ENCODE results near the gene GDPD4.

Gene GDPD4

GRCh38 chr11:77250881-77251640 is 50.4 kb downstream of the GDPD4 start:
- Histone ChIP-seq H3K4me1 (ENCODE audit: insufficient read depth, low read length) (no peaks in the 10 kb centered on the region), H3K4me3 (ENCODE audit: low read length) (no peak overlapping the region), H3K9me3 (ENCODE audit: low read length) (peaks cover 2% of the 10 kb centered on the region), H3K36me3 (ENCODE audit: insufficient read depth, low read length) (no peaks in the 10 kb centered on the region), H3K27me3 (ENCODE audit: insufficient read depth, low read length) (no peaks in the 10 kb centered on the region), H2AFZ (ENCODE audit: low read depth, low read length) (no peak overlapping the region)

DNA sequence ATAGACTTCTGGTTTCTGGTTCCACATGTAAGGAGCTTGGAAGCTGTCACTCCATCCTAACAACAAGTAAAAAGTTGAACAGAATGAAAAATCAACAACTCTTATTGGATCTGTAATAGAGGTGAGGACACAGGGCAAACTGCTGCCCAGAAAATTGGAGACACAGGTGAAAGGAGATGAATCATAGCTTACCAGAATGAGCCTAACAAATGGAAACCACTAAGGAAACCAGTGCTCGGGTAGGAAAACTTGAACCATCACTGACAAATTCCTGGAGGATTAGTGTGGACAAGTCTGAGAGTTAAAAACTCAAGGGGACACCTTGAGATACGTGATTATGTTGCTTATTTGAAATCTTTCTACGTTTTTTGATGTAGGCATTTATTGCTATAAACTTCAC is 52.1 kb downstream of the GDPD4 start:
- H2AFZ ChIP-seq (ENCODE audit: low read depth, low read length): no peak overlapping the region
- H3K27me3 ChIP-seq (ENCODE audit: insufficient read depth, low read length): no peaks in the 10 kb centered on the region
- no peak overlapping the region for H3K4me3 ChIP-seq (ENCODE audit: low read length)
- H3K4me1 ChIP-seq (ENCODE audit: insufficient read depth, low read length): no peaks in the 10 kb centered on the region
- H3K36me3 ChIP-seq (ENCODE audit: insufficient read depth, low read length): no peaks in the 10 kb centered on the region
- peaks cover 2% of the 10 kb centered on the region for H3K9me3 ChIP-seq (ENCODE audit: low read length)

GRCh38 chr11:77244277-77245027 is 57.0 kb downstream of the GDPD4 start:
- Histone ChIP-seq H3K4me3 (ENCODE audit: low read length) (no peak overlapping the region), H3K36me3 (ENCODE audit: insufficient read depth, low read length) (no peaks in the 10 kb centered on the region), H2AFZ (ENCODE audit: low read depth, low read length) (no peak overlapping the region), H3K9me3 (ENCODE audit: low read length) (no peaks in the 10 kb centered on the region), H3K27me3 (ENCODE audit: insufficient read depth, low read length) (no peaks in the 10 kb centered on the region), H3K4me1 (ENCODE audit: insufficient read depth, low read length) (no peaks in the 10 kb centered on the region)

GRCh38 chr11:77236901-77237300 is 64.6 kb downstream of the GDPD4 start:
- H3K36me3 ChIP-seq (ENCODE audit: insufficient read depth, low read length): no peaks in the 10 kb centered on the region
- H3K4me1 ChIP-seq (ENCODE audit: insufficient read depth, low read length): no peaks in the 10 kb centered on the region
- H2AFZ ChIP-seq (ENCODE audit: low read depth, low read length): no peak overlapping the region

DNA sequence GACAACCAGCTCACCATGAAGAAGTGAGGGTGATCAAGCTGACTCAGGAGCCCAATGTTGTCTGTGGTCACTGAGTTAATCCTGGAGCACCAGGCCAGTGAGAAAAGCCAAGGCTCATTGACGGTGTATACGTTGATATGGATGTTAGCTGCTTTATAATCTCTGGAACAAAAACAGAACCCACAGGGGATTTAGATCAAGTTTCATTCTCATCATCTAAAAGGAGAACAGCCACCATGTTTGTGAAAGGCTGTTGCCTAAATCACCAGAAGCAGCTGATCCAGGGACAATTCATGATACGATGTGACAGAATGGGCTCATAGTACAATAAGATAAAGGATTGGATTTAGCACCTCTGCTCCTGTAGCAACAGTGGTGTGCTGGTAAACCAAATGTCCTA is 68.5 kb downstream of the GDPD4 start:
- Histone ChIP-seq H3K36me3 (ENCODE audit: insufficient read depth, low read length) (no peaks in the 10 kb centered on the region), H3K9me3 (ENCODE audit: low read length) (no peaks in the 10 kb centered on the region), H2AFZ (ENCODE audit: low read depth, low read length) (no peak overlapping the region), H3K4me3 (ENCODE audit: low read length) (no peak overlapping the region), H3K27me3 (ENCODE audit: insufficient read depth, low read length) (no peaks in the 10 kb centered on the region), H3K4me1 (ENCODE audit: insufficient read depth, low read length) (no peaks in the 10 kb centered on the region)

More at GRCh38 chr11:77236901-77237300, 64.6 kb downstream of the GDPD4 start:
- Histone ChIP-seq H3K4me3 (ENCODE audit: low read length) (no peak overlapping the region), H3K9me3 (ENCODE audit: low read length) (no peaks in the 10 kb centered on the region), H3K27me3 (ENCODE audit: insufficient read depth, low read length) (no peaks in the 10 kb centered on the region)

GRCh38 chr11:77232242-77232641 is 69.2 kb downstream of the GDPD4 start:
- Histone ChIP-seq H3K36me3 (ENCODE audit: insufficient read depth, low read length) (no peaks in the 10 kb centered on the region), H3K9me3 (ENCODE audit: low read length) (no peaks in the 10 kb centered on the region), H3K4me1 (ENCODE audit: insufficient read depth, low read length) (no peaks in the 10 kb centered on the region), H3K27me3 (ENCODE audit: insufficient read depth, low read length) (no peaks in the 10 kb centered on the region), H2AFZ (ENCODE audit: low read depth, low read length) (no peak overlapping the region), H3K4me3 (ENCODE audit: low read length) (no peak overlapping the region)

DNA sequence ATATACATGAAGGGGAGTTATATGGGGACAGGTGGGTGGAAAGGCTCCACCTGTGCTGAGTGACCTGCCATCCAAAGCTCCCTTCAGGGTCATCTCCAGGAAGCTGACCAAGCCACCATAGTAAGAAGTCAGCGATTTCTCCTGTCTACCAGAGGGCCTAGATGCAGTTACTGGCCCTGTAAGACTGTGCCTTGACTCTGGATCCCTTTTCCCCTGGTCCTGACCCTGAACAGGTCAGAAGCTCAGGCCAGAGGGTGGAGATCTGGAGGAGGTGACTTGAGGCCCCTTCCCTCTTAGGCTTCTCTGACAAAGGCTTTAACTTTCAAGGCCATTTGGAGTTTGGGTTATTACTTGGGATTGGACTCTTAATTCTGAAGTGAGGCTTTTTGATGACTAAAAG is 69.7 kb downstream of the GDPD4 start:
- Histone ChIP-seq H2AFZ (ENCODE audit: low read depth, low read length) (no peak overlapping the region), H3K4me1 (ENCODE audit: insufficient read depth, low read length) (no peaks in the 10 kb centered on the region), H3K36me3 (ENCODE audit: insufficient read depth, low read length) (no peaks in the 10 kb centered on the region), H3K9me3 (ENCODE audit: low read length) (no peaks in the 10 kb centered on the region), H3K27me3 (ENCODE audit: insufficient read depth, low read length) (no peaks in the 10 kb centered on the region), H3K4me3 (ENCODE audit: low read length) (no peak overlapping the region)

GRCh38 chr11:77230878-77231605 is 70.4 kb downstream of the GDPD4 start:
- H3K9me3 ChIP-seq (ENCODE audit: low read length): no peaks in the 10 kb centered on the region
- no peak overlapping the region for H2AFZ ChIP-seq (ENCODE audit: low read depth, low read length)
- H3K36me3 ChIP-seq (ENCODE audit: insufficient read depth, low read length): no peaks in the 10 kb centered on the region
- H3K27me3 ChIP-seq (ENCODE audit: insufficient read depth, low read length): no peaks in the 10 kb centered on the region
- H3K4me1 ChIP-seq (ENCODE audit: insufficient read depth, low read length): no peaks in the 10 kb centered on the region
- H3K4me3 ChIP-seq (ENCODE audit: low read length): no peak overlapping the region

DNA sequence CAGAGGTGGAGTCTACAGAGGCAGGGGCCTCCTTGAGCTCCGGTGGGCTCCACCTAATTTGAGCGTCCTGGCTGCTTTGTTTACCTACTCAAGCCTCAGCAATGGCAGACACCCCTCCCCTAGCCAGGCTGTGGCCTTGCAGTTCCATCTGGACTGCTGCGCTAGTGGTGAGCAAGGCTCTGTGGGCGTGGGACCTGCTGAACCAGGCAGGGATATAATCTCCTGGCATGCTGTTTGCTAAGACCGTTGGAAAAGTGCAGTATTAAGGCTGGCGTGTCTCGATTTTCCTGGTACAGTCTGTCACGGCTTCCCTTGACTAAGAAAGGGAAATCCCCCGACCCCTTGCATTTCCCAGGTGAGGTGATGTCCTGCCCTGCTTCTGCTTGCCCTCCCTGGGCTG is 77.7 kb downstream of the GDPD4 start:
- H3K36me3 ChIP-seq (ENCODE audit: insufficient read depth, low read length): no peaks in the 10 kb centered on the region
- H3K27me3 ChIP-seq (ENCODE audit: insufficient read depth, low read length): no peaks in the 10 kb centered on the region
- no peak overlapping the region for H2AFZ ChIP-seq (ENCODE audit: low read depth, low read length)
- no peaks in the 10 kb centered on the region for H3K4me1 ChIP-seq (ENCODE audit: insufficient read depth, low read length)
- no peaks in the 10 kb centered on the region for H3K9me3 ChIP-seq (ENCODE audit: low read length)
- no peak overlapping the region for H3K4me3 ChIP-seq (ENCODE audit: low read length)

DNA sequence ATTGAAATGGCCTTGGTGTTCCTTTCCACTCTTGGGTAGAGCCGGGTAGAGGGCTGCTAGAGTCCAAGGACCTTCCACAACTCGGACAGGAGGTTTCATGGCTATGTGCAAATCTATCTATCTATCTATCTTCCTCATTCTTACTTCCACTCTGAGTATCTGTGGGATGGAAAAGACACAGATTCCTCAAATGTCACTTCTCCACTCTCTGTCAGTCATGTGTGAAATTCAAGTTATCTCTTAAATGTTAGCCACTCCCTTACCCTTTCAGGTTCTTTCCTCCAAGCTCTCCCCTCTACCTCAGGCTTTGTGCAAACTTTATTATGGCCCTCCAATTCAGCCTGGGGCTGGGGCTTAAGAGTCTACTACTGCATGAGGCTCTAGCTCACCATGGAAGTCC is 84.3 kb downstream of the GDPD4 start:
- H3K27me3 ChIP-seq (ENCODE audit: insufficient read depth, low read length): peaks cover 4% of the 10 kb centered on the region
- no peaks in the 10 kb centered on the region for H3K4me1 ChIP-seq (ENCODE audit: insufficient read depth, low read length)
- H3K4me3 ChIP-seq (ENCODE audit: low read length): no peak overlapping the region
- no peaks in the 10 kb centered on the region for H3K36me3 ChIP-seq (ENCODE audit: insufficient read depth, low read length)
- H2AFZ ChIP-seq (ENCODE audit: low read depth, low read length): no peak overlapping the region
- no peaks in the 10 kb centered on the region for H3K9me3 ChIP-seq (ENCODE audit: low read length)

DNA sequence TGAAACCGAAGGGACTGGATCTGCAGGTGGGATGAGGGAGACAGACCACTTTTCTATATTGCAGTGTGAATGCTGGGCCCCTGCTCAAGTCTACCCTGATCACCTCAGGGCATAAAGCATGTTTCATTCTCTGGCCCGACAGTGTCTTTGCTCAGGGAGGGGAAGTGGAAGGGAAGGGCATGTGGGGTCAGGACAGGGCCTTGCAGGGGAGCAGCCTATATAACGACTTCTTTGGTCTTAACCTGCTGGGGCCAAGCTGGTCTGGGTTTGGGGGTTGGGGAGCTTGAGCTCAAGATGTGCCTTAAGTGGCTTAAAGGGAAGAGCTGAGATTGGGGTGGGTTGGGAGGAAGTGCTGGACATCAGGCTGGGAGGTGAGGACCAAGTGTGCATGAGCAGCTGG is 86.4 kb downstream of the GDPD4 start:
- Histone ChIP-seq H3K9me3 (ENCODE audit: low read length) (no peaks in the 10 kb centered on the region), H3K36me3 (ENCODE audit: insufficient read depth, low read length) (no peaks in the 10 kb centered on the region), H2AFZ (ENCODE audit: low read depth, low read length) (no peak overlapping the region), H3K27me3 (ENCODE audit: insufficient read depth, low read length) (peaks cover 6% of the 10 kb centered on the region), H3K4me1 (ENCODE audit: insufficient read depth, low read length) (no peaks in the 10 kb centered on the region), H3K4me3 (ENCODE audit: low read length) (no peak overlapping the region)

GRCh38 chr11:77214557-77214956 is 86.9 kb downstream of the GDPD4 start:
- no peaks in the 10 kb centered on the region for H3K4me1 ChIP-seq (ENCODE audit: insufficient read depth, low read length)
- H3K4me3 ChIP-seq (ENCODE audit: low read length): no peak overlapping the region
- no peaks in the 10 kb centered on the region for H3K9me3 ChIP-seq (ENCODE audit: low read length)
- H3K27me3 ChIP-seq (ENCODE audit: insufficient read depth, low read length): peaks cover 6% of the 10 kb centered on the region
- H3K36me3 ChIP-seq (ENCODE audit: insufficient read depth, low read length): no peaks in the 10 kb centered on the region
- H2AFZ ChIP-seq (ENCODE audit: low read depth, low read length): no peak overlapping the region

Data from neuron (in vitro differentiated cells).